Endothelial cell of umbilical vein (primary cell): ENCODE results near the gene GALNT2.

ENCODE experiments used
- CTCF ChIP-seq, 2 donors: IDR thresholded peaks; 1 replicate in 1 of 2; 2 replicates in 1 of 2; pipeline ENCODE4 v1.5.1; 2011; ENCODE audit warnings: low read length in 2 of 2, mild to moderate bottlenecking in 2 of 2, moderate library complexity in 2 of 2, control low read depth in 1 of 2, inconsistent platforms in 1 of 2, low read depth in 1 of 2; ENCODE audit not compliant: insufficient read depth in 1 of 2; ENCODE audit errors: extremely low read depth in 1 of 2
- FOS ChIP-seq: IDR thresholded peaks from 2 replicates; pipeline ENCODE4 v1.6.1; 2011; ENCODE audit warnings: mild to moderate bottlenecking, low read length, moderate library complexity, borderline replicate concordance; ENCODE audit not compliant: insufficient read depth
- MAX ChIP-seq: IDR thresholded peaks from 2 replicates; pipeline ENCODE4 v1.6.1; 2011; ENCODE audit not compliant: insufficient read depth, insufficient read length
- POLR2A ChIP-seq: IDR thresholded peaks from 2 replicates; pipeline ENCODE4 v1.6.1; 2012; ENCODE audit warnings: low read depth, mild to moderate bottlenecking, control low read depth, low read length
- POLR2AphosphoS5 ChIP-seq: IDR thresholded peaks from 2 replicates; pipeline ENCODE4 v1.6.1; 2012; ENCODE audit warnings: low read depth, mild to moderate bottlenecking, control low read depth, low read length, moderate library complexity; ENCODE audit not compliant: insufficient read depth

DNA sequence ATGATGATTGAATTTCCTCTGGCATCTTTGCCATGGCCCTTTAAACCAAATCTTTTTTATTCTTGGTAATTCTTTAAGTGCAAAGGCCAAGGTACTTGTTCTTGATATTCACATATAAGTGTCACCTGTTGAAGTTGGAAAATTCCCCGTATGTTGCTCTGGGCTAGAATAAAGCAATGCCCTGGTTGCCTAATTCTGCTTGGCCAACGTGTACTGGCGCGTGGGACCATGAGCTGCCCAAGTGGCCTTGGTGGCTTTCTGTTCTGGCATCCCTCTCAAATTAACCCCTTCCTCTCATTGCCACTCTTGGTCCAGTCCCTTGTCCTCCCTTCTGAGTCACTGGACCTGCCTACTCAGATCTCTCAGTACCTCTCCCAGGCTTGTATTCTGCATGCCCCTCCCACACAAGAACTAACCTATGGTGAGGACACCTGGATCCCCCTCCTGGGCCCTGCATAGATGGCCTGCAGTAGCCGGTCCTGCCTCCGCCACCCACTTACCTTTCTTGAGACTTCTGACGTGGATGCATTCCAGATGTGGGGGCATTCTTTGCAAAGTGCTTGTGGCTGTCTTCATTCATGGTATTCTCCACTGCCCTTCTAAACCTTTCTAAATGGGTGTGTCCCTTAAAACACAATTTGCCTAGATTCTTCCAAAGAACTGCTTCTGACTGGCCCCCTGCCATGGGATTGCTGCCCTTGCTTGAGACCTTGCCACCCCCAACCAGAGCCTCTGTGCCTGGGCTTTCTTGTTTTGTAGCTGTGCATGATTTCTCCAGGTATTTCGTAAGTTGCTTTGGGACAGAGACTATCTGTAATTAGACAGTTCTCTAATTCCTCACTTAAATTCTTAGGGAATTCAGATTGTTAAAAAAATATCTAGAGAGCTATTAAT is 152.4 kb downstream of the GALNT2 start:
- TF ChIP-seq CTCF (IDR thresholded peaks at IDR 0.05; ENCODE audit: extremely low read depth in 1 of 2, insufficient read depth in 1 of 2, low read depth in 1 of 2, low read length in 2 of 2) (no peak), MAX (no peak), POLR2AphosphoS5 (no peak), FOS (no peak), POLR2A (no peak)
